ENCODE measurements around the gene ST3GAL3.
"Not testable (repeated sequence)": the region's sequence is repeated elsewhere in the genome, so short reads cannot be mapped to it uniquely, and the experiment has no call there.

ST3GAL3 gene

DNA sequence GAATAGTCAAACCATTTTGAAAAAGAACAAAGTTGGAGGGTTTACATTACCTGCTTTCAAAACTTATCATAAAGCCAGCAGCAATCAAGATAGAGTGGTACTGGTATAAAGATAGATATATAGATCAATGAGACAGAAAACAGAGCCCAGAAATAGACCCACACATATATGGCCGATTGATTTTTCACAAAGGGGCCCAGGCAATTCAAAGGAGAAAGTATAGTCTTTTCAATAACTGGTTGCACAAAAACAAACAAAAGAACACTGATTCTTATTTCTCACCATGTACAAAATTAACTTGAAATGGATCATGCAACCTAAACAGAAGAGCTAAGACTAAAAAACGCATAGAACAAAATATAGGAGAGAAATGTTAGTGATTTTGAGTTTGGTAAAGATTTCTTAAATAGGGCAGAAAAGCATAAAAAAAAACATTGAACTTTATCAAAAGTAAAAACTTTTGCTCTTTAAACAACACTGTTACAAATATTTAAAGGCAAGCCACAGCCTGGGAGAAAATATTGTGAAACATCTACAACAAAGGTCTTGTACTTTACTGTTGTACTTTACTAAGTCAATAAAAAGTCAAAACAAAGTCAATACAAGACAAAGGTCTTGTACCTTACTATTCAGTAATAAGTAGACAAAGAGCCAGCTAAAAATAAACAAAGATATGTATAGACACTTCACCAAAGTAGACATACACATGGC is 50.2 kb downstream of the ST3GAL3 start:
- no peak for DNase-seq (ENCODE audit: low read depth)

- no peak for DNase-seq (ENCODE audit: low read depth)
Measured at GRCh38 chr1:43760745-43761317, 53.5 kb downstream of the ST3GAL3 start.

DNA sequence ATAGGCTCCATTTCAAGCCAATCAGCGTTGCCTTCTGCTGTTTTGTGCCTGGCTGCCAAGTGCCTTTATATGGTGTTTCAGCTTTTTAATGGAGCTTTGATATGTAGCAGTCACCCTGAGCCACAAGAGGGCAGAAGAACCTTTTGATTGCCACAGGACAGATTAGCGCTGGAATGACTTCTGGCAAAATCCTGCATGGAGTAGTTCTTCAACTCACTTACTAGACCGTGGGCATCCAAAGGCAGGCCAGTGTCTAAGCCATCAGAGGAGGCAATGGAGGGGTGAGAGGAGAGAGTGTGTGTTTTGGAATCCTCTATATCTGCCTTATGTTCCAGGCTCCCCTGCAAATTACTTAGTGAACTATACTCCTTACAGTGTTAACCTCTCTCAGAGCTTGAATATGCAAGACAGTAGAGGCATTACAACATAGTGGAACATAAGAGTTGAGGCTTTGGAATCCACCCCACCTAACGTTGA is 56.2 kb downstream of the ST3GAL3 start:
- peak; percentile 77 for DNase-seq (ENCODE audit: low read depth)

DNA sequence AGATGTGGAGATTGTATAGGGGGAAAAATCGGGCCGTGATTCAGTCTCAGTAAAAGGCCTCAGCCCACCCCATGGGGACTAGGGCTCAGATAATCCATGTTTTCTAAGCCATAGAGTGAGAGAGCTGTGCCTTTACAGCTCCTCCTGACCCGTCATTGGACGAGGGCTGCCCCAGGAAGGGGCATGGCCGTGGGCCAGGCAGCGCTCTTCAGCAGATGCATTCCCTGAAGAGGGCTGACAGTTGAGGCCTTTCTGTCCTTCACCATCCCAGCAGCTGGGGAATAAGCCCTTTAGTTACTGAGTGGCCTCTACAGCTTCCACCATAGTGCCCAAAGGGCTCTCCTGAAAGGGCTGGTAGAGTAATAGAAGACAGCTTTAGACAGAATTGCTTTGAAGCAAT is 57.2 kb downstream of the ST3GAL3 start:
- no peak for DNase-seq (ENCODE audit: low read depth)

GRCh38 chr1:43766086-43766784 is 58.9 kb downstream of the ST3GAL3 start:
- no peak for DNase-seq (ENCODE audit: low read depth)

DNA sequence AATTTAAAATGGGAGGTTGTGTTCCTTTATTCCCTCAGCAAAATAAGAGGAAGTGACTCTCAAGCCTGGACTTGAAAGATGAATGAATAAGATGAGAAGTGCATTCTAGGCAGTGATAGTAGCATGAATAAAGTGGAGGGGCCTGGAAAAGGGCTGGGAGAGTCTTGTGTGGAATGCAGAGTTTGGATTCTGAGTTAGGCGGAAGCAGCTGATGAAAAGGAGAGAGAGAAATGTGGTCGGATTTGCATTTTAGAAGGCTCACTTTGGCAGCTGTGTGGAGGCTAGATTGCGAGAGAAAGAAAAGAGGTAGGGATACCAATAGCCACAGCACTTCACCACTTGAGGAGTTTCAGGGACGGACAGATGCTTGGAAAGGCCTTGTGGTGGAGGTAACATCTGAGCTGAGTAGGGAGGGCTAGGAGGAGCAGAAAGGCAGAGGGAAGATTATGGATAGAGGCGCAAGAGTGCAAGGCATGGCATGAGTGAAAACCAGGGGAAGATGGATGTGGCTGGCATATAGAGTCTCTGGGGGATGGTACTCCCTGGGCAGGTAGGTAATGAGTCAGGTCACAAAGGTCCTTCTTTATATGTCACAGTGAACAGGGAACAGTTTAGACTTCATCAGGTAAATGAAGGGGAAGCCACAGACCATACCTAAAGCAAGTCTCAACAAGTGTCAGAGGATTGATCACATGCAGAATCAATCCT is 59.6 kb downstream of the ST3GAL3 start:
- no peak for DNase-seq (ENCODE audit: low read depth)

GRCh38 chr1:43768168-43768567 is 60.8 kb downstream of the ST3GAL3 start:
- no peak for DNase-seq (ENCODE audit: low read depth)

GRCh38 chr1:43769350-43769908 is 62.1 kb downstream of the ST3GAL3 start:
- no peak for DNase-seq (ENCODE audit: low read depth)

DNA sequence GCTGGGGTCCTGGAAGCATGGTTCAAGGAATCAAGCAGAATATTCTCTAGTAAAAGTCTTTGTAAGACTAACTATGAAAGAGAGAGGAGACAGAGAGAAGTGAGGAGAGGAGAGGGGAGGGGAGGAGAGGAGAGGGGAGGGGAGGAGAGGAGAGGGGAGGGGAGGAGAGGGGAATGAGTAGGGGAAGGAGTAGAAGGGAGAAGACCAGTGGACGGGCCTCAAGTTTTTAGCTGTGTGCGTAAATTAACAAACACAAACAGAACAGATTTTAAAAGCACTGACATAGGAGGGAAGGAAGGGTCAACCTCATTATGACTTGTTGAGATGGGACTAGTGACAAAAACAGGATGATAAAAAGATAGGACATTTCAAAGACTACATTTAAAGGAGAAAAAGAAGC is 62.8 kb downstream of the ST3GAL3 start:
- DNase-seq (ENCODE audit: low read depth): no peak

- DNase-seq (ENCODE audit: low read depth): no peak
Measured at GRCh38 chr1:43772978-43773377, 65.6 kb downstream of the ST3GAL3 start.

DNA sequence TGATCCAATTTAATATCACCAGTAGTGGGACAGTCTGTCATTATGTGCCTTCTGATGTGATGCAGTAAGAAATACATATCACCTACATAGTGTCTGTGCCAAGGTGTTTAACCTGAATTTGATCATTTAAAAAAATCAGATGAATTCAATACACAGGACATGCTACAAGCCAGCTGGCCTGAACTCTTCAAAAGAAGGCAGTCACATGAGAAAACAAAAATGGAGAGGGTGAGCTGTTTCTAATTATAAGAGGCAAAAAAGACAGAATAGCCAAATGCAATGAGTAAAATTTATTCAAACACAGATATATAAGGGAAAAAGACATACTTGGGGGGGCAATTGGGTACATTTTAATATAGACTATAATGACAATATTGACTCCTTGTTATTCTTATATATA is 66.5 kb downstream of the ST3GAL3 start:
- no peak for DNase-seq (ENCODE audit: low read depth)

DNA sequence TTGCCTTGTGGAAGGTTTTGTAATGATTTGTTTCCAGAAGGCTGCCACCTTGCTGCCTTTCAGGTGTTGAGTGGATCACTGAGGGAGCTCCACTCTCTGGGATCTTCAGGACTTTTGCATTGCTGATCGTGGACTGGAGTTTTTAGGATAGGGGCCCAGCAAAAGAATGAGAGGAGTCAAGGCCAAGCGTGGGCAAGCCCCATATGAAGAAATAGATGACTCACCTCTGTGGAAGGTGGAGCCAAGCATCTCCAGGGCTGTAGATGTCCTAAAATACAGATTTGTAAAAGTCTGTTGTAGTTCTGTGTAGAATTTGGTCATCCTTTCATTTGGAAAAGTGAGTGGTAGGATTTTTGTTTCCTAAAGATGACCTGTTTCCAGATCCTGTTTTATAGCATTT is 67.0 kb downstream of the ST3GAL3 start:
- DNase-seq (ENCODE audit: low read depth): peak; percentile 47

DNA sequence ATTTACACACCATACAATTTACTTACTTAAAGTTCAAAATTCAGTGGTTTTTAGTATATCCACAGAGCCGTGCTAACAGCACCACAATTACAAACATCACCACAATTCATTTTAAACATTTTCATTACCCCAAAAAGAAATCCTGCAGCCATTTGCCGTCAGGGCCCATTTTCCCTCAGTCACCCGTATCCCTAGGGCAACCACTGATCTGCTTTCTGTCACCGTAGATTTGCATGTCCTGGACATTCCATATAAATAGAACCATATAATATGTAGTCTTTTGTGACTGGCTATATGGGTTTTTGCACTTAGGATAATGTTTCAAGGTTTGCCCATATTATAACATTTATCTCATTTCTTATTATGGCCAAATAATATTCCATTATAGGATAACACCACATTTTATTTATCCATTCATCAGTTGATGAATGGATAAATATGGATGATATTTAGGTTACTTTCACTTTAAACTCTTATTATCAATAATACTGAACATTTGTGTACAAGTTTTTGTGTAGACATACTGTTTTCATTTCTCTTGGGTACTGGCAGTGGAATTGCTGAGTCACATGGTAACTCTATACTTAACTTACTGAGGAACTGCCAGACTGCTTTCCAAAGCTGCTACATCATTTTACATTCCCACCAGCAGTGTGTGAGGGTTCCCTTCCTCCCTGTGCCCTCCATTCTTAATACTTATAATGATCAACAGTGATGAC is 68.9 kb downstream of the ST3GAL3 start:
- no peak for DNase-seq (ENCODE audit: low read depth)

- DNase-seq (ENCODE audit: low read depth): not testable (repeated sequence)
Measured at GRCh38 chr1:43777916-43778315, 70.6 kb downstream of the ST3GAL3 start.

GRCh38 chr1:43779266-43779665 is 71.9 kb downstream of the ST3GAL3 start:
- no peak for DNase-seq (ENCODE audit: low read depth)

GRCh38 chr1:43779805-43780403 is 72.6 kb downstream of the ST3GAL3 start:
- no peak for DNase-seq (ENCODE audit: low read depth)

GRCh38 chr1:43781574-43781973 is 74.2 kb downstream of the ST3GAL3 start:
- DNase-seq (ENCODE audit: low read depth): no peak

GRCh38 chr1:43783096-43783670 is 75.8 kb downstream of the ST3GAL3 start:
- no peak for DNase-seq (ENCODE audit: low read depth)

DNA sequence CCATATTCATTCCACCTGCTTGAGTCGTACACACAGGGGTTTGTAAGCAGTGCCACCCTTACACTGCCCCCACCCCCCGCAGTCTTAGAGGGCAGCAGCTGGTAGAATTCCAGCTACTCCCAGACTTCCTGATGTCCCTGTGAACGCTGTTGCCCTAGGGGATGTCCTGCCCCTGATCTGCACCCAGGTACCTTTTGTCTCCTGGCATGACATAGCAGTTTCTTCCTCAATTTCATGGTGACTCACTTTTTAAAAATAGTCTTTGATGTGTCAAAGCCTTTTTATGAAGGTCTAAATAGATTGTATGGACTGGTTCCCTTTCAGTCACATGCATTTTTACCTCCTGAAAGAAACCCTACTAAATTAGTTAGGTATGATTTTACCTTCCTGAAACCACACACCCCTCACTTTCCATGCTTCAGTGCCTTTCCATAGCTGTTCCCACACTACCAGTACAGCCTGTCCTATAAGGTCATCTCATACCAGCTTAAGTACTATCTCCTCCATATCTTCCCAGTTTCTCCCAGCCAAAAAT is 76.4 kb downstream of the ST3GAL3 start:
- DNase-seq (ENCODE audit: low read depth): no peak

- no peak for DNase-seq (ENCODE audit: low read depth)
Measured at GRCh38 chr1:43786201-43786958, 79.0 kb downstream of the ST3GAL3 start.
